ENCODE data around the gene IGIP. TPM values are rescaled to one million over a fixed set of nuclear protein-coding genes. Genes with fewer than 3 reads are reported as not detected.

IGIP gene
- total and polyA plus RNA-seq, 3 donors from 2014 or later = 7.1 to 12.1 (median 11.1) TPM

GRCh38 chr5:140136624-140137023, 10.9 kb downstream of the IGIP start:
- no peaks in the 10 kb centered on the region for H3K27me3 ChIP-seq
- no peaks in the 10 kb centered on the region for H3K4me1 ChIP-seq
- H3K9me3 ChIP-seq = no peaks in the 10 kb centered on the region
- H3K36me3 ChIP-seq (ENCODE audit: low read depth, missing control alignments) = no peaks in the 10 kb centered on the region
- intact Hi-C loops (cut with DNase I; ENCODE audit: low total_unique reads) = no loop called here
- DNase-seq = no peak
- 86 to 100% methylated on average over 1 of the region's 1 CpG for whole genome bisulfite sequencing, 2 donors
- H3K4me3 ChIP-seq = no peak overlapping the region
- TF ChIP-seq, protein P1, sequence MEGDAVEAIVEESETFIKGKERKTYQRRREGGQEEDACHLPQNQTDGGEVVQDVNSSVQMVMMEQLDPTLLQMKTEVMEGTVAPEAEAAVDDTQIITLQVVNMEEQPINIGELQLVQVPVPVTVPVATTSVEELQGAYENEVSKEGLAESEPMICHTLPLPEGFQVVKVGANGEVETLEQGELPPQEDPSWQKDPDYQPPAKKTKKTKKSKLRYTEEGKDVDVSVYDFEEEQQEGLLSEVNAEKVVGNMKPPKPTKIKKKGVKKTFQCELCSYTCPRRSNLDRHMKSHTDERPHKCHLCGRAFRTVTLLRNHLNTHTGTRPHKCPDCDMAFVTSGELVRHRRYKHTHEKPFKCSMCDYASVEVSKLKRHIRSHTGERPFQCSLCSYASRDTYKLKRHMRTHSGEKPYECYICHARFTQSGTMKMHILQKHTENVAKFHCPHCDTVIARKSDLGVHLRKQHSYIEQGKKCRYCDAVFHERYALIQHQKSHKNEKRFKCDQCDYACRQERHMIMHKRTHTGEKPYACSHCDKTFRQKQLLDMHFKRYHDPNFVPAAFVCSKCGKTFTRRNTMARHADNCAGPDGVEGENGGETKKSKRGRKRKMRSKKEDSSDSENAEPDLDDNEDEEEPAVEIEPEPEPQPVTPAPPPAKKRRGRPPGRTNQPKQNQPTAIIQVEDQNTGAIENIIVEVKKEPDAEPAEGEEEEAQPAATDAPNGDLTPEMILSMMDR (IDR thresholded peaks at IDR 0.05) = no peak
- no peak for TF ChIP-seq POLR2A (IDR thresholded peaks at IDR 0.05)
- no peak overlapping the region for H3K27ac ChIP-seq

GRCh38 chr5:140140435-140140834, 14.7 kb downstream of the IGIP start:
- 85 to 92% methylated on average over 3 of the region's 3 CpGs for WGBS, 2 donors
- H3K27me3 ChIP-seq = no peaks in the 10 kb centered on the region
- H3K9me3 ChIP-seq = no peaks in the 10 kb centered on the region
- H3K36me3 ChIP-seq (ENCODE audit: low read depth, missing control alignments) = no peaks in the 10 kb centered on the region
- TF ChIP-seq, protein P1 (IDR thresholded peaks at IDR 0.05) = no peak
- no peak for TF ChIP-seq POLR2A (IDR thresholded peaks at IDR 0.05)
- DNase-seq = no peak
- peaks cover 2% of the 10 kb centered on the region for H3K4me1 ChIP-seq
- H3K27ac ChIP-seq = no peak overlapping the region
- intact Hi-C loops (cut with DNase I; ENCODE audit: low total_unique reads) = no loop called here
- H3K4me3 ChIP-seq = no peak overlapping the region

DNA sequence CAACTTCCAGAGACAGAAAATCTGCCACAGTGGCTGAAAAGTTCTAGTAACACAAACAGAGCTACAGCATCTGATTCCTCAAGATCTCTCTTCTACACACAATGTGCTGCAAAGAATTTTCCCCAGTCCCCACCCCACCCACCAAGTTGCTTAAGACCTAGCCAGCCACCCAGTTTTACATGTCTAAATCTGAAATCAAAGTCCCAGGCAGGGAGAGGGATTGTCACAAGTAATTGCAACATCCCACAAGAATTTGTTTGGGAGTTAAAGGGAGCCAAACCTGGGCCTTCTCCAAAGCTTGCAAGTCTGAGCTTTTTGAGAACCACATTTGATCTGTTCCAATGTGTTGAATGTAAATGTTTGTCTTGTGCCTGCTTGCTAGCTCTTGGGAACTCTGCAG, 15.5 kb downstream of the IGIP start:
- Histone ChIP-seq H3K4me1 (peaks cover 8% of the 10 kb centered on the region), H3K27ac (no peak overlapping the region), H3K36me3 (ENCODE audit: low read depth, missing control alignments) (no peaks in the 10 kb centered on the region), H3K9me3 (no peaks in the 10 kb centered on the region), H3K27me3 (no peaks in the 10 kb centered on the region), H3K4me3 (no peak overlapping the region)
- TF ChIP-seq, protein P1 (IDR thresholded peaks at IDR 0.05) = no peak
- TF ChIP-seq POLR2A (IDR thresholded peaks at IDR 0.05) = no peak
- DNase-seq = no peak
- intact Hi-C loops (cut with DNase I; ENCODE audit: low total_unique reads) = no loop called here

- no peak for DNase-seq
- Histone ChIP-seq H3K9me3 (no peaks in the 10 kb centered on the region), H3K4me3 (no peak overlapping the region), H3K27me3 (no peaks in the 10 kb centered on the region), H3K4me1 (peaks cover 13% of the 10 kb centered on the region), H3K36me3 (ENCODE audit: low read depth, missing control alignments) (no peaks in the 10 kb centered on the region), H3K27ac (no peak overlapping the region)
- intact Hi-C loops (cut with DNase I; ENCODE audit: low total_unique reads) = no loop called here
- no peak for TF ChIP-seq POLR2A (IDR thresholded peaks at IDR 0.05)
- TF ChIP-seq, protein P1 (IDR thresholded peaks at IDR 0.05) = no peak
- 83 to 92% methylated on average over 4 to 5 of the region's 5 CpGs for WGBS, 2 donors
Measured at GRCh38 chr5:140142246-140142645, 16.5 kb downstream of the IGIP start.

DNA sequence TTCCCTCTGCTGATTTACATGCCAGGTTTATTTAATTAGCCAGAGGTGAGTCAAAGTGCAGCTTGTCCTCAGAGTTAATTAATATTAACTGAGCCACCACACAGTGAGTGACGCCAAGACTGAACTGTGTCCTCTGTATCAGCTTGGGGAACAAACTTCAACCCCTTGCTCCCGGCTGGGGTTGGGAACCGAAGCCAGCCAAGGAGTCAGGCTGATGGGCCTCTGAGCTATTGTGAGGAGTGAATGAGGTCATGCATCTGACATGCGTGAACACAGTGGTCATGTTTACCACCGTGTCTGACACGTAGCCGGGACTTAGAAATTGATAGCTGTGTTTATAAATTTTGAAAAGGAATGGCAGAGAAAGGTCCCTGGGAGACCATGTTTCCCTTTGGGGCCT, 17.1 kb downstream of the IGIP start:
- Histone ChIP-seq H3K36me3 (ENCODE audit: low read depth, missing control alignments) (no peaks in the 10 kb centered on the region), H3K27me3 (no peaks in the 10 kb centered on the region), H3K4me1 (peaks cover 13% of the 10 kb centered on the region), H3K4me3 (no peak overlapping the region), H3K27ac (no peak overlapping the region), H3K9me3 (no peaks in the 10 kb centered on the region)
- DNase-seq = no peak
- 91 to 93% methylated on average over 7 of the region's 7 CpGs for WGBS, 2 donors
- TF ChIP-seq POLR2A (IDR thresholded peaks at IDR 0.05) = no peak
- intact Hi-C loops (cut with DNase I; ENCODE audit: low total_unique reads) = no loop called here

All from testis (tissue), 3 donors.